Fibroblast of pulmonary artery (primary cell): ENCODE measurements around the gene SCML1.
"Not testable (repeated sequence)": the region's sequence is repeated elsewhere in the genome, so short reads cannot be mapped to it uniquely, and the experiment has no call there.

Experiments used
- DNase-seq: peaks from one replicate; pipeline ENCODE4 v3.0.0-alpha.2; 2010; ENCODE audit warnings: low read depth
- H3K4me3 ChIP-seq: replicated peaks from 2 replicates; pipeline ENCODE4 v1.5.1; 2011; ENCODE audit warnings: low read depth, mild to moderate bottlenecking, control low read depth, low read length, moderate library complexity
- CTCF ChIP-seq: IDR thresholded peaks from 2 replicates; pipeline ENCODE4 v1.5.1; 2011; ENCODE audit warnings: mild to moderate bottlenecking, control low read depth, low read length, inconsistent platforms; ENCODE audit errors: missing control alignments

Gene SCML1

GRCh38 chrX:17769701-17770269, 32.5 kb downstream of the SCML1 start:
- no peak for TF ChIP-seq CTCF
- no peak for DNase-seq
- H3K4me3 ChIP-seq, result no peak overlapping the region

- DNase-seq, result no peak
Measured at GRCh38 chrX:17773221-17773876, 36.1 kb downstream of the SCML1 start.

GRCh38 chrX:17774053-17774452, 36.8 kb downstream of the SCML1 start:
- H3K4me3 ChIP-seq, result no peak overlapping the region
- DNase-seq, result no peak
- no peak for TF ChIP-seq CTCF

More at GRCh38 chrX:17773221-17773876, 36.1 kb downstream of the SCML1 start:
- TF ChIP-seq CTCF, result no peak
- H3K4me3 ChIP-seq, result no peak overlapping the region

GRCh38 chrX:17778997-17779396, 41.7 kb downstream of the SCML1 start:
- no peak for TF ChIP-seq CTCF
- DNase-seq, result no peak
- no peak overlapping the region for H3K4me3 ChIP-seq

GRCh38 chrX:17779434-17779833, 42.1 kb downstream of the SCML1 start:
- DNase-seq, result no peak
- H3K4me3 ChIP-seq, result no peak overlapping the region
- TF ChIP-seq CTCF, result no peak

- not testable (repeated sequence) for H3K4me3 ChIP-seq, DNase-seq
Measured at GRCh38 chrX:17786554-17787347, 49.5 kb downstream of the SCML1 start.

- no peak for TF ChIP-seq CTCF
- no peak for DNase-seq
- H3K4me3 ChIP-seq, result no peak overlapping the region
Measured at GRCh38 chrX:17787557-17787956, 50.3 kb downstream of the SCML1 start.
